Loucy (cell line): ENCODE data around the gene BRINP2.

ENCODE experiments used
- EZH2phosphoT487 ChIP-seq: fragments of 200-600 bp; IDR thresholded peaks from 2 replicates; pipeline ENCODE4 v1.6.1; 2018; ENCODE audit warnings: antibody characterized with exemption, mild to moderate bottlenecking, moderate library complexity, borderline replicate concordance
- TF ChIP-seq, protein P1 (sequence below): fragments of 200-600 bp; sonication (generic); conservative IDR thresholded peaks from 2 replicates; pipeline ENCODE4 v1.5.1; 2014; ENCODE audit warnings: mild to moderate bottlenecking, antibody characterized with exemption, low read length

GRCh38 chr1:177315761-177316160 is 145.0 kb downstream of the BRINP2 start:
- TF ChIP-seq, protein P1, sequence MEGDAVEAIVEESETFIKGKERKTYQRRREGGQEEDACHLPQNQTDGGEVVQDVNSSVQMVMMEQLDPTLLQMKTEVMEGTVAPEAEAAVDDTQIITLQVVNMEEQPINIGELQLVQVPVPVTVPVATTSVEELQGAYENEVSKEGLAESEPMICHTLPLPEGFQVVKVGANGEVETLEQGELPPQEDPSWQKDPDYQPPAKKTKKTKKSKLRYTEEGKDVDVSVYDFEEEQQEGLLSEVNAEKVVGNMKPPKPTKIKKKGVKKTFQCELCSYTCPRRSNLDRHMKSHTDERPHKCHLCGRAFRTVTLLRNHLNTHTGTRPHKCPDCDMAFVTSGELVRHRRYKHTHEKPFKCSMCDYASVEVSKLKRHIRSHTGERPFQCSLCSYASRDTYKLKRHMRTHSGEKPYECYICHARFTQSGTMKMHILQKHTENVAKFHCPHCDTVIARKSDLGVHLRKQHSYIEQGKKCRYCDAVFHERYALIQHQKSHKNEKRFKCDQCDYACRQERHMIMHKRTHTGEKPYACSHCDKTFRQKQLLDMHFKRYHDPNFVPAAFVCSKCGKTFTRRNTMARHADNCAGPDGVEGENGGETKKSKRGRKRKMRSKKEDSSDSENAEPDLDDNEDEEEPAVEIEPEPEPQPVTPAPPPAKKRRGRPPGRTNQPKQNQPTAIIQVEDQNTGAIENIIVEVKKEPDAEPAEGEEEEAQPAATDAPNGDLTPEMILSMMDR = no peak
- TF ChIP-seq EZH2phosphoT487 = no peak
